Stimulated activated CD4-positive, alpha-beta T cell treated with anti-CD3 and anti-CD28 coated beads, Interleukin-15, amount 100 ng/mL, for 1 hour (primary cell): ENCODE measurements around the gene PITPNM1.

Experiments used
- DNase-seq, 2 donors: peaks; one replicate each; pipeline ENCODE4 v3.0.0-alpha.2; 2020; ENCODE audit warnings: low read depth in 1 of 2, low spot score in 1 of 2

Gene PITPNM1

GRCh38 chr11:67504005-67504949, 886 bp downstream of the PITPNM1 start:
- DNase-seq, result no peak

DNA sequence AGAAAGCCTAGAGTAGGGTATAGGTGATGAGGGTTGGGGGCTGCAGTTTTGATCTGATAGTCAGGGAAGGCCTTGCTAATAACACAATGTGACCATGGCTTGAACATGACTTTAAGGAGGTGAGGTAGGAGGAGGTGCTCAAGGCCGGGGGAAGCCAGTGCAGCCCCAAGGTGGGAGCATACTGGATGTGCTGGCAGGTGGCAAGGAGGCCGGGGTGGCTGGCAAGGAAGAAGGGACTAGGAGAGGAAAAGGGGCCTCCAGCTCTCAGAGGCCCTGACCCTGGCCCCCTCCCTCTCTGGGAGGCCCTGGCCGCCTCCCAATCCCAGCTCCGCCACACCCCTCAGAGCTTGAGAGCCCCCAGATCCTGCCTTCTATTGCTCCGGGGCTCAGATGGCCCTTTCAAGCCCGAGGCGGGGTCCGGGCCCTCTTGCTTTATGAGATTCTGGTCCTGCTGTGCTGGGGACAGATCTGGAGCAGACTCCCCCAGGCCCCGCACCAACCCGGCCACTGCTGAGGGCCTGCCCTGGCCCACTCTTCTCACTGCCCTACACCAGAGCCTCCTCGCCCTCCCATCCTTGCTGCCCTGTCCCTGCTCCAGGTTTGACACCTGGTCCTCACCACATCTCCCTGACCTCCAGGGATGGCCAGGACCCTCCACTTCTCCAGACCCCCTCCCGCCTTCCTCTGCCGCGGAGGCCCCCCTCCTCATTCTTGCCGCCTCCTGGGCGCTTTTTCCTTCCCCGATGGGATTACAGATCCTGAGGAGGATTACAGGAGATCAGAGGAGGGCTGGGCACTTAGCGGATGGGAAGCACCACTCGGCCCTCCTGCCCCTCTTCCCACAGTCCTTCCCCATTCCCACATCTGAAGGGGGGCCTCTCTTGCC, 1.8 kb downstream of the PITPNM1 start:
- DNase-seq, result no peak

DNA sequence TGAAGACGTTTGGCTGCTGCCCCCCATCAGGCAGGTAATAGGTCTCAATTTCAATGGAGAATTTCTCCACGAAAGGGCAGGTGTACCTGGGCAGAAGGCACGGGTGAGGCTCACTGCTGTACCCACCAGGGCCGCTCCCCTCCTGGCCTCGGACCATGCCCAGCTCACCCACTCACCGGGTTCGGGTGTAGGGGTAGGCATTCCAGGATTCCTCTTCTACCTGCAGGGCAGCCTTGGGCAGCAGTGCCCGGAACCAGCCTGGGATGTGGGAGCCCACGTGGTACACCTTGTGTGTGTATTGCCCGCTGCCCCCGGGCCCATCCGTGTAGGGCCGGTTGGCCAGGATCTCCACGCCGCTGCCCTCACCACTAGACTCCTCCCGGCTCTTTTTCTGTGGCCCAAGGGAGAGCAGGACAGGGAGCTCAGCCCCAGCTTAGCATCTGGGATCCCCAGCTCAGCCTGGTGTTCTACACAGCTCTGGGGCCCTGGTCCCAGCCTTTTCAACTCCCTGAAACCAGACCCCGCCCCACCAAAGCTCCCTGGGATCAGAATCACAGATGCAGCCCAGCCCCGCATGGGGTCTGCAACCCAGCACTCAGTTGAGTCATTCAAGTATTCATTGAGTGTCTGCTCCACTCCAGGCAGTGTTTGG, 2.7 kb downstream of the PITPNM1 start:
- DNase-seq, result no peak

DNA sequence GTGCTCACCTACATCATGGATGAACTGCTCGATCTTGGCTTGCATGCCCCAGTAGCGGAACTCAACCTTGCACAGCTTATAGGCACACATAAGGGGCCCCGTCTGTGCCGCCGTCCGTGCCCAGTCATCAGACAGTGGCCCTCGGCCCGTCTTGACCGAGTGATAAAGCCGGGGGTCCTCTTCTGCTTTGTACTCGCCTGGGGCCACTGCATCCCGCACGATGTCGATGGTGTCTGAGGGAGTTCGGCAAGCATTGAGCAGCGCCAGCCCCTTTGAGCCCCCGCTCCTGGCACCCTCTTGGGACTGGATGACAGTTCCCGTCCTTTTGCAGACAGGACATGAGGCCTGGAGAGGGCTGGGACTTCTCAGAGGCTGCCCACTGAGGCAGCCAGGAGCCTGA, 3.3 kb downstream of the PITPNM1 start:
- DNase-seq, result no peak

DNA sequence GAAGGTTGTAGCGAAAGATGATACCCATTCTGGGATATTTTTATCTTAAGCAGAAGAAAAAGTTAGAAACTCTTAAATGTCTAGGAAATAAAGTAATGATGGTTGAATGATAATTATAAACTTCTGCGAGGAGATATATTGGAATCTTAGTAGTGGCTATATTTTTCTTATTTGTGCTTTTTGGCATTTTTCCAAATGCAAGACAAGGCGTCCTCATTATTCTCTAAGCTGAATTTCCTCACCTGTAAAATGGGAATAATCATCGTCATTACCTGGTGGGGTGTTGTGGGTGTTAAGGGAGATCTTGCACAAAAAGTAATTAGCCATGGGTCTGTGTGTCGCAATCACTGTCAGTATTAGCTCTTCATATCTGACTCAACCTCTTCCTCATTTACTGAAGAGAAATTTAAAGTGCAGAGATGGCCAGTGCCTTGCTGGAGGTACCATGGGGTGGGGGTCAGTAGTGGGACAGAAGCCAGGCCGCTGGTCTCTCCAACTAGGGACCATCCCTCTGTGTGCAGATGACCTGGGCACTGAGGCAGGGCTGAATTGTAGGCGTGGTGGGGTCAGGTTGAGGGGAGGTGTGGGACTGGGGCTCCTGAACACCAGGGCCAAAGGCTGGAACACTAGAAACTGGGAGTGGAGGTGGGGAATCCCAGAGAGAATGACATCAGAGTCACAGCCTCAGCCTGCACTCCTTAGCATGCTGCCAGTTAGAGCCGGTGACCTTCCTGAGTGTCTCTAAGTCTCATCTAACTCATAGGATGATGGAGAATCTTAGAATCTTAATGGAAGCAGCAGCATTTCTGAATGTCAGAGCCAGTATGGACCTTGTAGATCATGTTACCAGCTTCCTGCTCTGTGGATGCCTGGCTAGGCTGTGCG, 4.1 kb downstream of the PITPNM1 start:
- no peak for DNase-seq

DNA sequence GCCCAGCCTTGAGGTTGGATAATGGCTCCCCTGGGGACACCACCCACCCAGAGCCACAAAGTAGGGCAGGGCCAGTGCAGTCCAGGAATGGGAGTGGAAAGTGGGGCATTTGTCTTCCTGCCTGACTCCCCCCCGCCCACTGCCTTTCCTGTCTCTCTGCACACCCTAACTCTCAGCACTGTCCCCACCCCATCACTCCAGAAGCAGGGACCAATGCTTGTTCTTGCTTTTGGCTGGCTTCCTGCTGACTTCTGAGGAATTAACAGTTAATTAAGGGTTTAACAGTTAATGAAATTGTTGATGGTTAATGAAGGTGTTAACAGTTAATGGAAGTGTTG, 4.7 kb downstream of the PITPNM1 start:
- no peak for DNase-seq

GRCh38 chr11:67499808-67500483, 5.2 kb downstream of the PITPNM1 start:
- no peak for DNase-seq

DNA sequence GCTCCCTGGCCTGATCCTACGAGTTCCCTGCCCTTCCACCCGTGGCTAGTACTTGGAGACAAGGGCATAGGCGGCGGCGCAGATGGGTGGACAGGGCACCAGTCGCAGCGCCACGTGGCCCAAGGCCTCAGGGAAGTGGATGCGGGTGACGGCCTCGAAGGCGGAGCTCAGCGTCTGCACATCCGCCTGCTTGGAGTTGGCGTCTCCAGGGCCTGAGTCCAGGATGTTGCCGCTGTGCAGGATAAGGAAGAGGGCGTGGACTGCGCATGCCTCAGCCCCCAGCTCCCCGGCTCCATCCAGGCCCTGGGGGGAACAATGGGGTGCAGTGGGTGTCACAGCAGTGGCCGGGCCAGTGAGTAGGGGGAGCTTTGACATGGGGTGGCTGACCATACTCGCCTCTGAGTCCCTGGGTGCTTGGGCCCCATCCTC, 6.6 kb downstream of the PITPNM1 start:
- DNase-seq, result no peak

DNA sequence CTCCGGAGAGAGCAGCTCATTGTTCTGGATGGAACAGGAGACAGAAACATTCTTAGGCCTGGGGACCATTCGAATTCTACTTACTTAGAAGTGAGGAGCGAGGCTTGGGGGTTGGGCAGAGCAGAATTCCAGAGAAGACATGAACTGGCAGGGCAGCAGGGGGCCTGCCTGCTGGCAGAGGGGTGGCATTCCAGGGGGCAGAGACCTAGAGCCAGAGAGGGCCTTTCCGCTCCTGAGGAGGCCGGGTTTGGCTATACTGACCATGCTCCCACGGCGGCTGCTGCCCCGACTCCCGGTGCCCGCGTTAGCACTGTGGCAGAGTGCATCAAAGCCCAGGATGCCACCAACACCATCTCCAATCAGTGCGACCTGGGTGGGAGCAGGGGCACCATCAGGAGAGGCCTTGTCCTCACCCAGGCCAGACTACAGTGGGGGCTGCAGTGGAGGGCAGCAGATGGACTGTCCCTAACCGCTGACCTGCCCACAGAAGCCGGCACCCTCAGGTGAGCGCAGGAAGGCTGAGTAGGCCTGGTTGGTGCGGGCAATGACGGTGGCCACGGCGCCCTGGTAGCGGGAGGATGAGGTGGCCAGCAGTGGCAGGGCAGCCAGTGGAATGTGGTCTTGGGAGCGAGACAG, 7.4 kb downstream of the PITPNM1 start:
- no peak for DNase-seq

- no peak for DNase-seq
Measured at GRCh38 chr11:67496113-67496512, 9.1 kb downstream of the PITPNM1 start.

GRCh38 chr11:67495234-67496005, 9.7 kb downstream of the PITPNM1 start:
- DNase-seq, result no peak

DNA sequence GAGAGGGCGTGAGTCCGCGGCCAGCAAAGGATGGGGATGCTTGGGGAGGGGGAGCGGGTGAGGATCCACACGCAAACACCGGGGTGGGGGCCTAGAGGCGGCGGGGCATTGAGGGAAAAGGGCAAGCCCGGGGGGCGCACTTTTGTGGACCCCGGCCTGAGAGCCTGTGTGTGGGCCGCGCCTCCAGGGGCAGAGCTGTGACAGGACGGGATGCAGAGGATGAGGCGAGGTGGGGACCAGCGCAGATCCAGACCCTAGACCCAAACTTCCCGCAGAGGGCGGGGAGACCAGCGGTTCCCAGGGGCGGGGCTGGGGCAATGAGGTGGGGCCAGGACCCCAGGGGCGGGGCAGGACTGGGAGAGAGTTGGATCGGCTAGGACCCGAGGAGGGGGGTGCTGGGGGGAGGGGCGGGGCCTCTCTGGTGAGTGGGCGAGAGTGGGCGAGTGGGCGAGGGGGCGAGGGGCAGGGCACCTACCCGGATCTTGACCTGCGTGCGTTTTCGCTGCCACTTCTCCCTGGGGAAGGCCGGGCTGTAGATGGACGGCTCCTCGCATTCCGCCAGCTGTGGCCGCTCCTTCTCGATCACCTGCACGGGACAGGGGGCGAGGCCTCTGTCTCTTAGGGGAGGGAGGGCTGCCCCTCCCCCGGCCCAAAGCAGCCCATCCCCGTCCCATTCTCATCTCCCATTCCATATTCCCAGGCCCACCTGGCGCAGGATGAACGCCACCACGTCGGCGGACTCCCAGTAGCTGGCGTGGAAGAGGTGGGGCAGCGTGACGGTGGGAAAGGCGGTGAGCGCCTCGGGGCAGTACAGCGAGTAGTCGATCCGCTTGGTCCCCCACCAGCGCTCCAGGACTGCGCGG, 10.6 kb downstream of the PITPNM1 start:
- DNase-seq, result no peak

DNA sequence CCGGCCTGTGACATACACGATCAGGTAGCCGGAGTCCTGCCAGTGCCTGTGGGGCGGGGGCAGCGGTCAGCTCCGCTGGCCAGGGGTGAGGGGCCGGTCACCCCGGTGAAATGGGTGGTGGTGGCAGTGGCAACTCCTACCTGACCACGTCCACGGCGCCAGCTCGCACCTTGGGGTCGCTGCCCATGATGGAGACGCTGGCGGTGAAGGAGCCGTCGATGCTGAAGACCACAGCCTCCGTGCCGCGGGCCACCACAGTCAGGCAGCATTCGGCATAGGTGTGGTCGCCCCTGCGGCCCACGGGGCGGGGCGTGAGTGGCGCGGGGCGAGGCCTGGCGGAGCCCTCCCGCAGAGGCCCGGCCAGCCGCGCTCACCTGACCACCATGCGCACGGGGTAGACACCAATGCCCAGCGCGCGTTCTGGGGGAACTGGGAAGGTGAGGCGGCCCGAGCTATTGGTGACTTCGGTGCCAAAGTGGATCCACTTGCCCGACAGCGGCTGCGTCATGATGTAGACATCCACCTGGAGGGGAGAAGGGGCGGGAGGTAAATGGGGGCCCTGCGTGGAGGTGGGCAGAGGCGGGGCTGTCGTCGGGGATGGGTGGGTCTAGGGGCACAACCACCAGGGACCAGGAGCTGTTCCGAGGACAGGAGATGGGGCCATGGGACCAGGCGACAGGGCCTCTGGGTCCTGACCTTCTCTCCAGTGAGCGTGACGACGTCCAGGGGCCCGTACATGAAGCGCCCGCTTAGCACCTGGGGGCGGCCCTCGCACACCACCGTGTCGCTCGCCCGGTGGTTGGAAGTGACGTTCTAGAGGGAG, 11.4 kb downstream of the PITPNM1 start:
- no peak for DNase-seq

DNA sequence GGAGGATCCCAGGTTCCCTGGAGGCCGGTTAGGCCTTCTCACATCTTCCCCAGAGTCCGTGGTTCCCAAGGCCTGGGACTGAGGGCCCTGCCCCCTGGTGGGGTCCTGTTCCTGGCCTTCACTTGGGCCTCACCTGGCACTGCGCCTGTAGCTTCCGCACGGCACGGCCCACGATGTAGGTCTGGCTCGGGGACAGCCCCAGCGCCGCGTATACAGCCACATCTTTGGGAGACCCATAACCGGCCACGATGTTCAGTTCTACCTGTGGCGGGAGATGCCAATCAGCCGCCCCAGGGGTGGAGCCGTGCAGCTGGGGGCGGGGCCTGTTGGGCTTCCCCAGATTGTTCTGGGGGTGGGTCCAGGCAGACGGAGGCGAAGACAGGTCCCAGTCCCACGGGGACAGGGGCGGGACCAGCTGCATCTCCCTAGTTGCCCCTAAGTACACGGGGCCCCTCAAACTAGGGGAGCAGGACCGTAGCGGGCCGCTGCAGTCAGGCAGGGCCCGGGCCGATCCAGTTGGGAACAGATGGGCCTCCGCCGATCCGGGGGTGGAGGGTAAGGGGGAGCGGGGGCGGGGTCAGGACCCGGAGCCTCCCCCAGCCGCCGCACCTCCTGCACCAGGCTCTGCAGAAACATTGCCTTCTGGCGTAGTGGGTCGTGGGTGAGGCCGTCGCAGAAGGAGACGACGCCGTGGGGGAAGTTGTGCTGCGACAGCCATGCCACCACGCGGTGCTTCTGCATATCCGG, 12.2 kb downstream of the PITPNM1 start:
- DNase-seq, result no peak

DNA sequence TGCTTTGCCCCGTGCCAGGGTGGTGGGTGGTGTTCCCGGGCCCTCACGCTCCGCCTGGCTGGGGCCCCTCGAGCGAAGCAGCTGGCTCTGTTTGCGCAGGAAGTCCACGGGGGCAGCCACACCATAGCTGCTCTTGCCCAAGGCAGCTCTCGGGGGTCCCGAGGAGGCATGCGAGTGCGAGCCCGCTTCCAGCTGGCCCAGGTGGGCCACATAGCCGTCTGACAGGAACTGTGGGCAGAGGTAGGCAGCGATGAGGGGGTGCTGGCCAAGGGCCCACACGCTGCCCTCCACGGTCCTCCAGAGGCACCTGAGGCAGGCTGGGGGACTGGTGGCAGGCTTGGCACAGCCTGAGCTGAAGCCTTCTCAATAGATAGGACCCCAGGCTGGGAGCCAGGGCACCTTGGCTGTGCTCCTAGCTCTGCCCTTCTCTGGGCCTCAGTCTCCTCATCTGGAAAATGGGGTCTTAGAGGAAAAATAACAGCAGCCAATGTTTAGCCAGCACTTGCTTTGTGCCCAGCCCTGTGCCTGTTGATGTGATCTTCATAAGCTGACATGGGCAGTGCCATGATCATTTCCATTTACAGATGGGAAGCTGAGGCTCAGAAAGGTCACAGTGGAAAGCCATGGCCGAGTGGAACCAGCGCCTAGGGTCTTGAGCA, 13.0 kb downstream of the PITPNM1 start:
- DNase-seq, result no peak
